22Rv1 (cell line): ENCODE data around the gene ERH.

Experiments
- H3K27ac ChIP-seq: fragments of 450-650 bp; 2 replicates; pipeline ENCODE4 v1.5.1; 2017
- CTCF ChIP-seq: fragments of 450-650 bp; IDR thresholded peaks from 2 replicates; pipeline ENCODE4 v1.5.1; 2017; ENCODE audit warnings: mild to moderate bottlenecking
- ZFX ChIP-seq: fragments of 450-650 bp; IDR thresholded peaks from 2 replicates; pipeline ENCODE4 v1.6.1; 2017; ENCODE audit warnings: antibody characterized with exemption, borderline replicate concordance

Gene ERH

GRCh38 chr14:69350892-69351291, 47.2 kb downstream of the ERH start:
- no peak overlapping the region for H3K27ac ChIP-seq
- TF ChIP-seq ZFX (no peak), CTCF (no peak)

- no peak for TF ChIP-seq CTCF
- no peak for TF ChIP-seq ZFX
- no peak overlapping the region for H3K27ac ChIP-seq
Observed at GRCh38 chr14:69349091-69349777, 48.9 kb downstream of the ERH start.

GRCh38 chr14:69346710-69347109, 51.4 kb downstream of the ERH start:
- H3K27ac ChIP-seq: no peak overlapping the region
- TF ChIP-seq CTCF (peak; percentile 82), ZFX (no peak)

- H3K27ac ChIP-seq: no peak overlapping the region
- TF ChIP-seq ZFX: no peak
- TF ChIP-seq CTCF: no peak
Observed at GRCh38 chr14:69345402-69345801, 52.7 kb downstream of the ERH start.

- H3K27ac ChIP-seq: no peak overlapping the region
- TF ChIP-seq ZFX: no peak
- no peak for TF ChIP-seq CTCF
Observed at GRCh38 chr14:69344171-69344570, 53.9 kb downstream of the ERH start.

GRCh38 chr14:69342928-69343525, 55.1 kb downstream of the ERH start:
- H3K27ac ChIP-seq: peak overlapping the region; percentile 80
- TF ChIP-seq CTCF: no peak
- no peak for TF ChIP-seq ZFX

GRCh38 chr14:69339426-69339825, 58.7 kb downstream of the ERH start:
- no peak for TF ChIP-seq ZFX
- TF ChIP-seq CTCF: no peak
- no peak overlapping the region for H3K27ac ChIP-seq
